HG02884 (cell line): ENCODE data around the gene CTR9.

ENCODE experiments used
- ATAC-seq: cut with Tn5 transposase; IDR thresholded peaks from one replicate; pipeline ENCODE4 v1.9.1; 2021; ENCODE audit warnings: mild to moderate bottlenecking, moderate library complexity; ENCODE audit not compliant: unreplicated experiment

The CTR9 gene

DNA sequence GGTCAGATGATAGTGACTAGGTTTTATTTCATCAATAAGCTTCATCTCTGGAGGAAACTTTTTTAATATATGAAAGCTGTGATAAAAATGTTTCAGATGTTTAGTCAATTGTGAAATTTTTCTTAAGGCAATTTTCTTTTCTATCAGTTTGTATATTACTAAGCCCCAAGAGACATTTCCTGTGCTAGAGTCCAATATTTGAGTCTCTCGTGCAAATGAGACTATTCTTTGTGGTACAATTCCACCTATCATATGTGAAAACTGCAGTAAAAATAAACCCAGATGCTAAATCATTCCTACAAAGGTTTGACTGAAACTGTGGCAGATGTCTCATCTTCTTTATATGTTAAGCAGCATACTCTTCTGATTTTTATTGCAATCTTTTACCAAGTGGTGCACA, 28.0 kb downstream of the CTR9 start:
- ATAC-seq = no peak

- ATAC-seq = no peak
Observed at GRCh38 chr11:10780040-10780439, 29.0 kb downstream of the CTR9 start.

- no peak for ATAC-seq
Observed at GRCh38 chr11:10784232-10785145, 33.4 kb downstream of the CTR9 start.

DNA sequence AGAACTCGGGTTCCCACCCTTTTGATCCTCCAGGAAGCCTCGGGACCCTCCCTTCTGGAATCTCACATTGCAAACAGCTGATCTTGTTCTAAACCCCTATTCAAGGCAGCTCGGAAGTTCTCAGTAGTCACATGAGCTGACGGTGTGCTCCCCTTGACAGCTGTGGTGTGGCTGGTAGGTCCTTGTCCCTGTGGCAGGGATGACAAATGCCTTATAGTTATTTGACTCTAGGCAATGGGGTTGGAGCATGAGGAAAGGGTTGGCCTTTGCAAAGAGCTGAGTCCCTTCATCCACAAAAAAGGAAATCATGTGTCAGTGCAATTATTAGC, 34.1 kb downstream of the CTR9 start:
- no peak for ATAC-seq

GRCh38 chr11:10786451-10786850, 35.4 kb downstream of the CTR9 start:
- no peak for ATAC-seq

DNA sequence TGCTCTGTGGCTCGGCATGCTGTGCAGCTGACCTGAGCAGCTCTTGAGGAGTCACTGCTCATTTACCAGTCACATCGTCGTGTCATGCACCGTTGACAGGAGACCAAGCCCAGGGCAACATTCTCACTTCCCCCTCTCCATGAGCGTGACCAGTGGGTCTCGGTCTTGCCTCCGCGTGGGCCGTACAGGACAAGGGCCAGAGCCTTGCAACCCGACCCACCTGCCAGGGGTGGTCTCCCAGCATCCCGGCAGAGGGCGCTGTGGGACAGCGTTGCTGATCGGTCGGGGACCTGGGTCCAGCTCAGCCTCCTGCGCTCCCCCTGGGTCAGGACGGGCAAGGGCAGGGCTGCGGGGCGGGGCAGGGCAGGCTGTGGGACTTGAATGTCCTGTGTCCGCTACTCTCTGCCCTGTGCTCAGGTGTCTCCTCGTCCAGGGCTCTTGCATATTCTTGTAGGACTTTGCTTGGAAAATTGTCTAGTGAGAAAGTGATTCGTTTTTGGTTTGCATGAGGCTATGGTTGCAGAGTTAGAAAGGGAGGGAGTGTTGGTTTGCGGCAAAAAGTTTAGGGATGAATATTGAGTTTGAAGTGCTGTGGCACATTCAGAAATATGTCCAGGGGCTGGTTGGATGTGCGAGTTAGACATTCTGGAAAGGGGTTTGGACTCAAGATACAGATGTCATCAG, 41.5 kb downstream of the CTR9 start:
- ATAC-seq = peak; percentile 94

GRCh38 chr11:10793470-10794255, 42.6 kb downstream of the CTR9 start:
- ATAC-seq = no peak

- ATAC-seq = no peak
Observed at GRCh38 chr11:10796191-10796590, 45.1 kb downstream of the CTR9 start.

GRCh38 chr11:10797001-10797400, 46.0 kb downstream of the CTR9 start:
- ATAC-seq = no peak

DNA sequence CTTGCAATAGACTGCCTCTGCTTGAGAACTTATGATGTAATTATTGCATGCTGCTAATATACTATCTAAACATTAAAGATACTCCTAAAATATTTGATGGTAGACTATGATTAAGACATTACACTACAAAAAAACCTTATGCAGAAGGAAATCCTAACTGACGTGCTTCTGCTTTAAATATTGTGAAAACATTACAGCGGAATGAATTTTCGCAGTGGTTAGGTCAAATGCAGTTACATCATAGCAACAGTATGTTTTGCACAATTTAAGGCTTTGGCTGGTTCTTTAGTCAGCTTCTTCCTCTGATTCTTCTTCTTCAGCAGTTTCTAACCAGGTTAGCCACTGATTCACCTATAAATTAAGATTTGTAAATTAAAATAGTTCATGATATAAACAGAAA, 46.5 kb downstream of the CTR9 start:
- ATAC-seq = no peak

- ATAC-seq = no peak
Observed at GRCh38 chr11:10798330-10798928, 47.4 kb downstream of the CTR9 start.

DNA sequence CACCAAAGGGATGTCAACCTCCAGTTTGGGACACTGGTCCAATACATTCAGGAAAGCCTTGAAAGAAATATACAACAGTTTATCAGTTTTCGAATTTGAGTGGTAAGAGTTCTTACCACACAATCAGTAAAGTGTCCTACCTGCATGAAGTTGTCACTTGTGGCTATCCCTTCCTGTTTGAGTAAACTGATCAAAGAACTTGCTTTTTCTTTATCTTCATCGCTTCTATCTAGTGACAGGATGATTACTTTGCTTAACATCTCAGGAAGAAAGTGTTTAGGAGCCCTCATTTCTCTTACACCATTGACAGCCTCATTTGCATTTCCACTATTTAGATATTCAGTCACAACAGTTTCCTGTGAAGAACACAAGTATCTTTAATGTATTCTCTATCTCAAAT, 49.2 kb downstream of the CTR9 start:
- no peak for ATAC-seq

DNA sequence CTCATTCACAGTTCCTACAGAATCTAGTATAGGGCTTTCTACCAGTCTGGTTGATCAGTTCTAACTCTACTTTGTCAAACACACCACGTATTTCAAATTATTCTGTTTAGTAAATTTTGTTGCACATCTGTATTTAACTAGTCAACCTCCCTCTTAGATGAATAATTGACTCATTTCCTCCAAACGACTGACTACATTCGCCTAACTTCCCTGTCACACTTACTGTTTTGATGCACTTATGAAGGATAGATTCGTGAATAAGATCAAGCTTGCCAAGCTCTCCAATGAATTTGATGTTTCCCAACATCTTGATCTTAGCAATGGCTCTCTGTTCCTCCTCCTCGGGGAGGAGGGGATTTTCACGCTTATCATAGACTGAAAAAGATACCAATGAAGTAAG, 52.6 kb downstream of the CTR9 start:
- no peak for ATAC-seq

GRCh38 chr11:10805741-10806140, 54.7 kb downstream of the CTR9 start:
- ATAC-seq = no peak

- no peak for ATAC-seq
Observed at GRCh38 chr11:10806206-10806605, 55.2 kb downstream of the CTR9 start.

DNA sequence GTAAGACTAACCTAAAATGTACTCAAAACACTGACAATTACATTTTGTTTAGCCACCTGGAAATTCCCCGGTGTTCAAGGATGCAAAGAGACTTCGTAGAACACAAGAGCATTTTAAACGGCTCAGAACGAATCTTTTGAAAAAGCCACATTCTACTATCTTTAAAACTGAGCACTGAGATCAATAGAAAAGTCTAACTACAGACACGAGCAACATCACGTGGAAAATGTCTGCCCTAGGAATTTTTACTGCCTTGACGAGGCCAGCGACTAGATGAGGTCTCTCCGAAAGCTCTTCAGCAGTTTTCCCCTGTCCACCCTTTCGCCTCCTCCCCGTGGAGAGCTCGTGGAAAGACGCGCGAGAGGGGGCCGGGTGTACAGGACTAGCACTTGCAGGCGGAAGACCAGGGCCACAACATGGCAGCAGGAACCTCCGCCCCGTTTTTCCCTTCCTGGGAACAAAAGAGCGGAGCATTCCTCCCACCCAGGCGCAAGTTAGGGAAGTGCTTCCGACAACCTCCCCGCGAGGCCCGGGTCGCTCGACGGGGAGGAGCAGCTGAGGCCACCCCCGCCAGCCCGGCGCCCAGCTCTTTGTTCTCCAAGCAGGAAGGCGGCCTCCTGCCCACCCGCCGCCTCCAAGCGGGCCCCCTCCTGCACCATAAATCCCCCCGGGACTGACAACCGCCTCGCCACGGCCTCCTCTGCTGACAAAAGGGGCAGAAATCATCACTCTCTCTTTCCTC, 56.6 kb downstream of the CTR9 start:
- ATAC-seq = peak; percentile 2

DNA sequence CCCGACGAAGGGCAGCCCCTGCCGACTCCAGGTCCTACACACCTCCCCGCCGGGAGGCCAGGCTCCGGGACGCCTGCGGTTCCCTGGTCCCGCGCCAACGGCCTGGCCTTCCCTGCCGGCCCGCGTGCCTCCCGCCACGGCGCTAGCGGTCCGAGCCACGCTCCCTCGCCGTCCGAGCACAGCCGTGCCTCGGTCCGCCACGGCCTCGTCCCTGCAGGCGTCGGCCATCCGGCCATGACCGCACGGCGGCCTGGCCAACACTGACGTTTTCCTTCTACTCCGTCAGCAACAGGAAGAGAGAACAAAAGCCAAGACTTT, 57.1 kb downstream of the CTR9 start:
- ATAC-seq = peak; percentile 4

DNA sequence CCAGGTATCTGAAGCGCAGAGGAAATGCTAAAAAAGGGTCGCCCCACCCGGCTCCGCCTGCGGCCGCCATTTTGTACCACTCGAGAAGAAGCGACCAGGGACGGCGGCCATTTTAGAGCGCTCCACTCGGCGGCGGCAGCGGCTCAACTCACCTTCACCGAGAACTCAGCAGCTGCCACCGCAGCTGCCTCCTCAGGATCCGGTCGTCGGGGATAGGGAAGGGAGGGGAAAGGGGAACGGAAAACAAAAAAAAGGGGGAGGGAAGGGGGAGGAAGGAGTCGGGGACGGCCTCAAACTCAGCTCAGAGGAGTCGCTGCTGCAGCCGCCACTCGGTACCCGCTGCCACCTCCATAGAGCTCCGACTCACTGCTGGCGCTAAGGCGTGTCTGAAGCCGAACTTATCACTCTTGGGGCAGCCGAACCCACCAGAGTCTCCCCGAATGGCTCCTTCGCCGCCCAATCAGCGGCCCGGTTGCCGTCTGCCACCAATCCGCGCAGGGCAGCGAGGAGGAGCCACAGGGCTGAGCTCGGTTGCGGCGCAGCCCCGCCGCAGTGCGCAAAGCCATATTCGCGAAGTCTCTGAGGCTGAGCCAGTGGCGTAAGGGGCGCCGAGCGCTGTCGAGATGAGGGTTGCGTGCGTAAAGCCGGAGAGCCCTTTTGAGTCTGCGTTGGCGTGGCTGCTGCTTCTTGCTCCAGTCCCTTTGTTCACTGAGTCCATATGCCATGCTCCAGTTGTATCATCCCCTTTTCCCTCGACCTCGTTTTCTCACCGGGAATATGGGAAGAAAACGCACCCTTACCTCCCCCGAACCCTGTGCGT, 57.7 kb downstream of the CTR9 start, which contains the start of gene EIF4G2:
Gene EIF4G2, minus strand, starts transcription at position 374 of the 820 bp plus-strand sequence.
- peak; percentile 88 for ATAC-seq

DNA sequence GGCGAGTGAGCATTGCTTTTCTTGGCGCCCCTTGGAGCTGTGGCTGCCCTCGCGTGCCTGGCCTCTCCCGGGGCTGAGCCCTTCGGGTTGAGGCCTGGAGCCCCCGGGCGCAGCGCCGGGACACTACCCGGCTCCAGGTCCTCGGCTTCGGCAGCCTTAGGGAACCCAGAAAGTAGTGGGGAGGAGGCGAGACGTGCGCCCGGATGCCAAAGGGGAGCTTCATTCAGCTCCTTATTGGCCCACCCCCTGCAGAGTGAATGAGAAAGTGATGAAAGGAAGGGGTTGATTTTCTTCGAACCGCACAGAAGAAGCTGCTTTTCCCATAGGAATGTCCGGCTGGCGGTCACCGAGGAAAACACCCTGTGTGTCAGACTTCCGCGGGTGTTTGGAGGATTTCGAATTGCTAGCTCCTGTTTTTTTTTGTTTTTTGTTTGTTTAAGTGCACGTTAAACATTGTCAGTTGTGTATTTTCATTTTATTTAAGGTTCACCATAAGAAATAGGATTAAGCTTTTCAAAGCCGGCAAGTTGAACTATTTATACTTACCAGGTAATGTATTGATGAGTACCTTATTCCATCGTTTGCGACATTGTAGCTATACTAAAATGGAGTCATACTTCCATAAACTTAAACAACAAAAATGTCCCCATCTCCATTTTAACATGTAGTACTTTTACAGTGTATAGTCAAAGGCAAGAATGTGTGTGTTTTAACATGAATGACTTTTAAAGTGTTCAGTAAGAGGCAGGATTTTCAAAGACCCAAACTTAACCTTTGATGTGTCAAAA, 58.5 kb downstream of the CTR9 start:
- ATAC-seq = peak; percentile 15
